OCI-LY3 (cell line): Measurements from ENCODE around the gene BTG1.

ENCODE experiments used
- H2AFZ ChIP-seq: fragments of 200-600, 300-600 bp; shearing (Covaris generic); 2 replicates; pipeline ENCODE4 v1.6.0; 2014; ENCODE audit warnings: antibody characterized with exemption, low read depth, low read length
- H3K27ac ChIP-seq: fragments of 200-600, 300-600 bp; sonication (generic); 2 replicates; pipeline ENCODE4 v1.5.1; 2014; ENCODE audit warnings: mild to moderate bottlenecking, low read length, moderate library complexity, mixed read lengths
- H3K27me3 ChIP-seq: fragments of 200-600, 300-600 bp; sonication (generic); 2 replicates; pipeline ENCODE4 v1.6.1; 2014; ENCODE audit warnings: low read depth, low read length, mixed read lengths
- H3K36me3 ChIP-seq: fragments of 200-600, 300-600 bp; sonication (generic); replicated peaks from 2 replicates; pipeline ENCODE3; 2014; ENCODE audit warnings: low read depth, low read length, mixed read lengths
- H3K4me1 ChIP-seq: fragments of 300-600, 200-600 bp; sonication (generic); 2 replicates; pipeline ENCODE4 v1.6.1; 2014; ENCODE audit warnings: low read length, mixed read lengths
- H3K4me2 ChIP-seq: fragments of 200-600, 300-600 bp; sonication (generic); 2 replicates; pipeline ENCODE4 v1.6.1; 2014; ENCODE audit warnings: low read length, mixed read lengths
- H3K4me3 ChIP-seq: fragments of 300-600, 200-600 bp; sonication (generic); 2 replicates; pipeline ENCODE4 v1.5.1; 2014; ENCODE audit warnings: antibody characterized with exemption, mild to moderate bottlenecking, low read length, moderate library complexity
- H3K79me2 ChIP-seq: fragments of 300-600, 200-600 bp; shearing (Covaris generic); 2 replicates; pipeline ENCODE4 v1.6.1; 2014; ENCODE audit warnings: mild to moderate bottlenecking, low read length, mixed read lengths
- H3K9ac ChIP-seq: fragments of 300-600, 200-600 bp; shearing (Covaris generic); 2 replicates; pipeline ENCODE4 v1.6.0; 2014; ENCODE audit warnings: mild to moderate bottlenecking, low read length, moderate library complexity
- H3K9me3 ChIP-seq: fragments of 200-600, 300-600 bp; shearing (Covaris generic); 2 replicates; pipeline ENCODE4 v1.6.1; 2014; ENCODE audit warnings: low read length, mixed read lengths; ENCODE audit not compliant: insufficient read depth
- H4K20me1 ChIP-seq: fragments of 200-600, 300-600 bp; sonication (generic); 2 replicates; pipeline ENCODE4 v1.6.1; 2016; ENCODE audit warnings: low read length, mixed read lengths; ENCODE audit not compliant: insufficient read depth
- CTCF ChIP-seq: fragments of 200-600, 300-600 bp; sonication (generic); IDR thresholded peaks from 2 replicates; pipeline ENCODE4 v1.5.1; 2014; ENCODE audit warnings: antibody characterized with exemption, low read length, low read depth
- EZH2phosphoT487 ChIP-seq: fragments of 200-600 bp; shearing (Covaris generic); IDR thresholded peaks from 2 replicates; pipeline ENCODE4 v1.6.1; 2018; ENCODE audit warnings: antibody characterized with exemption, mixed run types, low read depth

The BTG1 gene

GRCh38 chr12:92108651-92109050, 37.0 kb downstream of the BTG1 start:
- H3K36me3 ChIP-seq: peaks cover 3% of the 10 kb centered on the region
- peaks cover 86% of the 10 kb centered on the region for H3K79me2 ChIP-seq
- H3K9me3 ChIP-seq: no peaks in the 10 kb centered on the region
- no peaks in the 10 kb centered on the region for H3K27me3 ChIP-seq
- no peak for TF ChIP-seq CTCF
- TF ChIP-seq EZH2phosphoT487: no peak
- no peak overlapping the region for H3K4me3 ChIP-seq
- H4K20me1 ChIP-seq: no peaks in the 10 kb centered on the region
- H3K4me1 ChIP-seq: peaks cover 8% of the 10 kb centered on the region; the same call in 1 of the 2 replicates
- no peak overlapping the region for H3K27ac ChIP-seq
- H2AFZ ChIP-seq: no peak overlapping the region
- no peak overlapping the region for H3K9ac ChIP-seq
- no peak overlapping the region for H3K4me2 ChIP-seq

- Histone ChIP-seq H3K27me3 (no peaks in the 10 kb centered on the region), H3K9ac (no peak overlapping the region), H2AFZ (no peak overlapping the region), H3K79me2 (peaks cover 79% of the 10 kb centered on the region), H4K20me1 (no peaks in the 10 kb centered on the region), H3K4me1 (peaks cover 8% of the 10 kb centered on the region; the same call in 1 of the 2 replicates), H3K4me2 (no peak overlapping the region), H3K36me3 (peaks cover 3% of the 10 kb centered on the region), H3K27ac (no peak overlapping the region), H3K4me3 (no peak overlapping the region), H3K9me3 (no peaks in the 10 kb centered on the region)
- TF ChIP-seq CTCF: no peak
- TF ChIP-seq EZH2phosphoT487: no peak
Measured at GRCh38 chr12:92107621-92108131, 38.0 kb downstream of the BTG1 start.

GRCh38 chr12:92107094-92107493, 38.6 kb downstream of the BTG1 start:
- H3K79me2 ChIP-seq: peaks cover 79% of the 10 kb centered on the region
- no peaks in the 10 kb centered on the region for H4K20me1 ChIP-seq
- peaks cover 3% of the 10 kb centered on the region for H3K36me3 ChIP-seq
- H3K9ac ChIP-seq: no peak overlapping the region
- no peak overlapping the region for H3K27ac ChIP-seq
- H3K4me3 ChIP-seq: no peak overlapping the region
- H3K4me1 ChIP-seq: peaks cover 8% of the 10 kb centered on the region; the same call in 1 of the 2 replicates
- H2AFZ ChIP-seq: no peak overlapping the region
- TF ChIP-seq EZH2phosphoT487 (no peak), CTCF (no peak)
- H3K27me3 ChIP-seq: no peaks in the 10 kb centered on the region
- H3K9me3 ChIP-seq: no peaks in the 10 kb centered on the region
- no peak overlapping the region for H3K4me2 ChIP-seq

GRCh38 chr12:92105676-92106075, 40.0 kb downstream of the BTG1 start:
- H3K4me3 ChIP-seq: no peak overlapping the region
- no peak overlapping the region for H3K9ac ChIP-seq
- no peak overlapping the region for H2AFZ ChIP-seq
- no peak overlapping the region for H3K27ac ChIP-seq
- H3K79me2 ChIP-seq: peaks cover 75% of the 10 kb centered on the region
- H3K36me3 ChIP-seq: peaks cover 5% of the 10 kb centered on the region
- H4K20me1 ChIP-seq: no peaks in the 10 kb centered on the region
- no peaks in the 10 kb centered on the region for H3K27me3 ChIP-seq
- H3K9me3 ChIP-seq: no peaks in the 10 kb centered on the region
- peaks cover 4% of the 10 kb centered on the region; the same call in 1 of the 2 replicates for H3K4me1 ChIP-seq
- TF ChIP-seq CTCF (no peak), EZH2phosphoT487 (no peak)
- no peak overlapping the region for H3K4me2 ChIP-seq
